HepG2 (cell line): Measurements from ENCODE around the gene CCDC183. TPM values are rescaled to one million over a fixed set of nuclear protein-coding genes. Genes with fewer than 3 reads are reported as not detected.

Experiments
- ATAC-seq: fragments of 200-7000 bp; cut with Tn5 transposase; 3 replicates; pipeline ENCODE4 v1.9.1; 2020; ENCODE audit warnings: mild to moderate bottlenecking, moderate library complexity
- BruUV-seq: library from RNA; stranded (reverse); fragments of 400-500 nt; replicated peaks from 2 replicates; lab custom pipeline; 2021; lab: Mats Ljungman, UMichigan
- CTCF ChIA-PET: fragments of 300-600 bp; formaldehyde crosslinking; extraction: SDS; loops from one replicate; lab custom pipeline; 2021; ENCODE audit warnings: low total read pairs, inconsistent platforms, low intra/inter-chr PET ratio; lab: Yijun Ruan, JAX
- POLR2A ChIA-PET: fragments of 350-600 bp; sonication (Branson Sonifier 250); formaldehyde crosslinking; loops from one replicate; lab custom pipeline; 2020; ENCODE audit warnings: antibody characterized with exemption, inconsistent platforms; lab: Yijun Ruan, JAX
- DNase-seq: peaks from one replicate; pipeline ENCODE4 v3.0.0-alpha.2; 2015; ENCODE audit warnings: low spot score
- FAIRE-seq: peaks from 3 replicates; lab custom pipeline; 2011; peaks lifted over from hg19 to GRCh38; lab: Jason Lieb, UNC
- H2AFZ ChIP-seq: one replicate; pipeline ENCODE4 v1.6.1; 2011; ENCODE audit warnings: low read length, inconsistent platforms
- H3K27ac ChIP-seq: fragments of 300-600 bp; 3 replicates; pipeline ENCODE4 v1.8.0; 2011; ENCODE audit warnings: mixed run types, mild to moderate bottlenecking, mixed read lengths, low read length, inconsistent platforms; ENCODE audit not compliant: insufficient read depth; ENCODE audit errors: extremely low read length
- H3K27me3 ChIP-seq, 2 experiments: fragments of 200-600 bp in 1 of 2; 2 replicates in 1 of 2; 3 replicates in 1 of 2; pipeline versions ENCODE4 v1.6.0 to v1.8.0; 2011; ENCODE audit warnings: low read length in 2 of 2, mild to moderate bottlenecking in 2 of 2, moderate library complexity in 2 of 2, inconsistent platforms in 1 of 2; ENCODE audit not compliant: insufficient read depth in 2 of 2, control insufficient read depth in 1 of 2
- H3K36me3 ChIP-seq, 2 experiments: fragments of 200-600 bp in 1 of 2; replicated peaks in 1 of 2; 2 replicates in 1 of 2; 3 replicates in 1 of 2; pipeline versions ENCODE4 v1.5.1 to v1.8.0; 2011; ENCODE audit warnings: low read length in 2 of 2, inconsistent platforms in 1 of 2; ENCODE audit not compliant: insufficient read depth in 2 of 2, control insufficient read depth in 1 of 2
- H3K4me1 ChIP-seq: 2 replicates; pipeline ENCODE4 v1.5.1; 2012; ENCODE audit warnings: low read length, inconsistent platforms; ENCODE audit not compliant: insufficient read depth
- H3K4me2 ChIP-seq: 2 replicates; pipeline ENCODE4 v1.6.0; 2011; ENCODE audit warnings: low read depth, low read length, inconsistent platforms
- H3K4me3 ChIP-seq, 3 experiments: fragments of 200-600 bp in 1 of 3; sonication (generic), shearing (Covaris generic) in 1 of 3; replicated peaks in 1 of 3; 2 replicates each; pipeline ENCODE4 v1.5.1; 2011 to 2016; ENCODE audit warnings: low read length in 3 of 3, inconsistent platforms in 2 of 3, low read depth in 2 of 3, mild to moderate bottlenecking in 2 of 3, control low read depth in 1 of 3, mixed read lengths in 1 of 3; ENCODE audit not compliant: insufficient read depth in 1 of 3
- H3K79me2 ChIP-seq: one replicate; pipeline ENCODE4 v1.6.1; 2011; ENCODE audit warnings: low read length, inconsistent platforms; ENCODE audit not compliant: insufficient read depth
- H3K9ac ChIP-seq: 2 replicates; pipeline ENCODE4 v1.6.0; 2011; ENCODE audit warnings: mild to moderate bottlenecking, low read depth, low read length, inconsistent platforms; ENCODE audit not compliant: insufficient read depth
- H3K9me3 ChIP-seq: 2 replicates; pipeline ENCODE4 v1.5.1; 2012; ENCODE audit warnings: mild to moderate bottlenecking, low read length
- H4K20me1 ChIP-seq: 2 replicates; pipeline ENCODE4 v1.6.0; 2011; ENCODE audit warnings: inconsistent platforms, mild to moderate bottlenecking, low read length, moderate library complexity; ENCODE audit not compliant: insufficient read depth
- AGO1 ChIP-seq: fragments of 200-400 bp; formaldehyde crosslinking; IDR thresholded peaks from 2 replicates; pipeline ENCODE4 v1.6.1; 2017; ENCODE audit warnings: mild to moderate bottlenecking, low read depth, low read length, moderate library complexity; ENCODE audit not compliant: poor library complexity, severe bottlenecking
- AGO2 ChIP-seq: fragments of 200-400 bp; formaldehyde crosslinking; optimal IDR thresholded peaks from 2 replicates; pipeline ENCODE3; 2017; ENCODE audit warnings: mild to moderate bottlenecking, low read depth, low read length, moderate library complexity
- BCL3 ChIP-seq: sonication (generic); formaldehyde crosslinking; IDR thresholded peaks from 2 replicates; pipeline ENCODE4 v1.5.1; 2020; ENCODE audit warnings: mild to moderate bottlenecking, missing genetic modification reagents, moderate library complexity
- BORCS8-MEF2B ChIP-seq: sonication (generic); formaldehyde crosslinking; IDR thresholded peaks from 2 replicates; pipeline ENCODE4 v1.8.0; 2022; ENCODE audit warnings: mild to moderate bottlenecking, missing genetic modification reagents
- MXI1 ChIP-seq: IDR thresholded peaks from 3 replicates; pipeline ENCODE4 v1.6.1; 2012; ENCODE audit warnings: low read depth, low read length, inconsistent platforms, borderline replicate concordance
- NFE2 ChIP-seq: sonication (generic); formaldehyde crosslinking; IDR thresholded peaks from 2 replicates; pipeline ENCODE4 v1.4.0; 2020; ENCODE audit warnings: missing genetic modification reagents
- PATZ1 ChIP-seq: sonication (generic); formaldehyde crosslinking; IDR thresholded peaks from 2 replicates; pipeline ENCODE4 v1.4.0; 2020; ENCODE audit warnings: missing genetic modification reagents
- PAX8 ChIP-seq: sonication (generic); formaldehyde crosslinking; IDR thresholded peaks from 2 replicates; pipeline ENCODE4 v1.8.0; 2022; ENCODE audit warnings: mild to moderate bottlenecking, missing genetic modification reagents, borderline replicate concordance
- POLR2G ChIP-seq: fragments of 200-400 bp; formaldehyde crosslinking; IDR thresholded peaks from 2 replicates; pipeline ENCODE4 v1.6.1; 2018; ENCODE audit warnings: mild to moderate bottlenecking, low read depth, low read length, moderate library complexity
- TAF15 ChIP-seq: fragments of 200-400 bp; formaldehyde crosslinking; IDR thresholded peaks from one replicate; pipeline ENCODE4 v1.6.1; 2018; ENCODE audit warnings: mild to moderate bottlenecking, low read depth, low read length; ENCODE audit not compliant: poor library complexity, severe bottlenecking
- TBX2 ChIP-seq: sonication (generic); formaldehyde crosslinking; IDR thresholded peaks from 2 replicates; pipeline ENCODE4 v1.5.0; 2020; ENCODE audit warnings: missing genetic modification reagents, mild to moderate bottlenecking, borderline replicate concordance
- ZBTB33 ChIP-seq: sonication (generic); formaldehyde crosslinking; IDR thresholded peaks from 2 replicates; pipeline ENCODE4 v1.4.0; 2020; ENCODE audit warnings: missing genetic modification reagents
- ZNF263 ChIP-seq: sonication (generic); formaldehyde crosslinking; IDR thresholded peaks from 2 replicates; pipeline ENCODE4 v1.4.0; 2020; ENCODE audit warnings: missing genetic modification reagents
- ZNF687 ChIP-seq: sonication (generic); formaldehyde crosslinking; IDR thresholded peaks from 2 replicates; pipeline ENCODE4 v1.5.1; 2020; ENCODE audit warnings: mild to moderate bottlenecking, missing genetic modification reagents, moderate library complexity
- WGBS: methylation state at CpG from one replicate; pipeline ENCODE4 v1.1.6; 2017; ENCODE audit warnings: low lambda C conversion rate; 5-methylcytosine and 5-hydroxymethylcytosine counted together
- in situ Hi-C: cut with HindIII; loops from 2 replicates; pipeline ENCODE4 v1.10.0; 2017; ENCODE audit warnings: low pct_unique_long_range_greater_than_20kb; ENCODE audit not compliant: extremely low pct_ligation_motif_present
- intact Hi-C: fragments of 100-400 bp; cut with micrococcal nuclease; formaldehyde crosslinking; loops from one replicate; pipeline ENCODE4 v1.10.0; 2022; ENCODE audit not compliant: unreplicated experiment
- polyA plus RNA-seq, 8 experiments: library from polyadenylated mRNA; depleted of rRNA in 3 of 8; stranded (reverse) in 7 of 8; unstranded in 1 of 8; fragments of >200 nt; fragmentation: Illumina TruSeq in 4 of 8; extraction: Trizol in 4 of 8; gene quantifications; 2 replicates each; pipeline versions ENCODE4 v1.2.1 to v1.2.3, GENCODE V29; 2011 to 2016; ENCODE audit warnings: low read depth in 4 of 8, missing spikeins in 1 of 8, mixed read lengths in 1 of 8; ENCODE audit not compliant: insufficient read depth in 1 of 8
- total RNA-seq, 5 experiments: library from RNA; depleted of rRNA; stranded (reverse); fragments of >200 nt; fragmentation: Illumina TruSeq; extraction: Trizol; gene quantifications; 2 replicates each; pipeline ENCODE4 v1.2.3, GENCODE V29; 2016; ENCODE audit warnings: low read depth in 1 of 5

CCDC183 gene
- total and polyA plus RNA-seq, 2 of the 13 experiments (the other 11 are each of a cell fraction or from before 2014, with no cell fraction given), result 5.0 to 66.4 TPM

GRCh38 chr9:136856079-136856476 is 59.9 kb downstream of the CCDC183 start:
- no peaks in the 10 kb centered on the region for H4K20me1 ChIP-seq
- ATAC-seq (peak; percentile 2), FAIRE-seq (no peak), DNase-seq (no peak)
- 60% methylated on average over 1 of the region's 15 CpGs for WGBS
- H3K4me2 ChIP-seq, result no peak overlapping the region
- H3K27me3 ChIP-seq, result no peaks in the 10 kb centered on the region
- ChIA-PET CTCF (no interaction called here), POLR2A (interaction anchor here (0.6 to 1.8 kb wide), 4 partner anchors 9 to 92 kb away, joined by 3 to 5 read pairs (median 4); partner anchors contain the start of gene EDF1)
- H3K9me3 ChIP-seq, result no peaks in the 10 kb centered on the region
- BruUV-seq, result no TSS peak
- TF ChIP-seq AGO1 (peak; percentile 29), ZNF687 (CRISPR knock-in tag) (peak; percentile 42), POLR2G (0 out of 2 replicates have a peak, but pooled peaks have one; percentile 20), AGO2 (peak; percentile 72), PATZ1 (peak; percentile 50; the same call in 1 of the 2 replicates), NFE2 (no peak), BCL3 (CRISPR knock-in tag) (no peak), TBX2 (CRISPR knock-in tag) (0 out of 2 replicates have a peak, but pooled peaks have one; percentile 15), PAX8 (CRISPR knock-in tag) (no peak), BORCS8-MEF2B (no peak), TAF15 (no peak), MXI1 (0 out of 3 replicates have a peak, but pooled peaks have one; percentile 4), ZNF263 (0 out of 2 replicates have a peak, but pooled peaks have one; percentile 1), ZBTB33 (CRISPR knock-in tag) (peak; percentile 92)
- no peak overlapping the region for H3K4me3 ChIP-seq
- peaks cover 8 to 13% of the 10 kb centered on the region in 2 experiments; a peak in 4 of 5 replicates for H3K36me3 ChIP-seq
- in situ Hi-C loops, result no loop called here
- intact Hi-C loops, result no loop called here
- peaks cover 37% of the 10 kb centered on the region for H3K4me1 ChIP-seq
- no peaks in the 10 kb centered on the region for H3K79me2 ChIP-seq
- H2AFZ ChIP-seq, result no peak overlapping the region
- no peak overlapping the region for H3K9ac ChIP-seq
- H3K27ac ChIP-seq, result peak overlapping the region; percentile 30
